HG03159 (cell line): ENCODE results near the gene PARVA.

Source experiments
- ATAC-seq: cut with Tn5 transposase; IDR thresholded peaks from one replicate; pipeline ENCODE4 v1.9.1; 2021; ENCODE audit warnings: mild to moderate bottlenecking, moderate library complexity; ENCODE audit not compliant: unreplicated experiment

PARVA gene

GRCh38 chr11:12375720-12376119 lies 1.7 kb upstream of the PARVA start:
- ATAC-seq: no peak

GRCh38 chr11:12376259-12377081 lies 901 bp upstream of the PARVA start:
- no peak for ATAC-seq

- no peak for ATAC-seq
Measured at GRCh38 chr11:12377824-12378593, 638 bp downstream of the PARVA start.

GRCh38 chr11:12380565-12381325 lies 3.4 kb downstream of the PARVA start:
- no peak for ATAC-seq

- no peak for ATAC-seq
Measured at GRCh38 chr11:12381875-12382274, 4.5 kb downstream of the PARVA start.

- no peak for ATAC-seq
Measured at GRCh38 chr11:12382451-12382850, 5.1 kb downstream of the PARVA start.

GRCh38 chr11:12386309-12386708 lies 8.9 kb downstream of the PARVA start:
- no peak for ATAC-seq

GRCh38 chr11:12386745-12387144 lies 9.4 kb downstream of the PARVA start:
- no peak for ATAC-seq

- ATAC-seq: no peak
Measured at GRCh38 chr11:12388173-12388572, 10.8 kb downstream of the PARVA start.

GRCh38 chr11:12388939-12389670 lies 11.7 kb downstream of the PARVA start:
- ATAC-seq: no peak

- no peak for ATAC-seq
Measured at GRCh38 chr11:12389676-12390657, 12.6 kb downstream of the PARVA start.

- no peak for ATAC-seq
Measured at GRCh38 chr11:12390687-12391110, 13.3 kb downstream of the PARVA start.

- no peak for ATAC-seq
Measured at GRCh38 chr11:12392672-12393071, 15.3 kb downstream of the PARVA start.

- no peak for ATAC-seq
Measured at GRCh38 chr11:12393691-12394090, 16.3 kb downstream of the PARVA start.

GRCh38 chr11:12394601-12395000 lies 17.2 kb downstream of the PARVA start:
- no peak for ATAC-seq

GRCh38 chr11:12395333-12395732 lies 18.0 kb downstream of the PARVA start:
- ATAC-seq: no peak

- no peak for ATAC-seq
Measured at GRCh38 chr11:12397931-12398334, 20.6 kb downstream of the PARVA start.

- no peak for ATAC-seq
Measured at GRCh38 chr11:12399355-12399754, 22.0 kb downstream of the PARVA start.

- no peak for ATAC-seq
Measured at GRCh38 chr11:12402025-12402424, 24.7 kb downstream of the PARVA start.
